Activated naive CD8-positive, alpha-beta T cell (primary cell): ENCODE measurements around the gene RASGEF1C.

Source experiments
- H3K27ac Mint-ChIP-seq: one replicate; pipeline ENCODE4 v1.8.0; 2021; ENCODE audit warnings: mixed read lengths
- H3K27me3 Mint-ChIP-seq: one replicate; pipeline ENCODE4 v1.8.0; 2021; ENCODE audit warnings: mixed read lengths
- H3K36me3 Mint-ChIP-seq: one replicate; pipeline ENCODE4 v1.8.0; 2021; ENCODE audit warnings: mixed read lengths
- H3K4me1 Mint-ChIP-seq: one replicate; pipeline ENCODE4 v1.8.0; 2021; ENCODE audit warnings: low read depth, mixed read lengths
- H3K4me3 Mint-ChIP-seq: one replicate; pipeline ENCODE4 v1.8.0; 2021; ENCODE audit warnings: mild to moderate bottlenecking, mixed read lengths
- H3K9me3 Mint-ChIP-seq: one replicate; pipeline ENCODE4 v1.8.0; 2021; ENCODE audit warnings: low read depth, mixed read lengths

The RASGEF1C gene

DNA sequence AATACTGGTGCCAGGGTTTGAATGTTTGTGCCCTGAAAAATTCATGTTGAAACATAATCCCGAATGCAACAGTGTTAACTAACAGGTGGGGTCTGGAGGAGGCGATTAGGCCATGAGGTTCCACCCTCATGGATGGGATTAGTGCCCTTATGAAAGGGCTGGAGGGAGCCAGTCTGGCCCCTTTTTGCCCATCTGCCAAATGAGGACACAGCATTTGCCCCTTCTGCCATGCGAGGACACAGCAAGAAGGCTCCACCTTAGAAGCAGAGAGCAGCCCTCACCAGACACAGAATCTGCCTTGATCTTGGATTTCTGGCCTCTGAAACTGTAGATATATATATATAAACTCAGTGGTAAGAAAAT is 104.9 kb downstream of the RASGEF1C start:
- H3K4me1 Mint-ChIP-seq = no peaks in the 10 kb centered on the region
- peaks cover 6% of the 10 kb centered on the region for H3K27me3 Mint-ChIP-seq
- H3K9me3 Mint-ChIP-seq = peaks cover 14% of the 10 kb centered on the region
- H3K27ac Mint-ChIP-seq = no peak overlapping the region
- H3K36me3 Mint-ChIP-seq = peaks cover 7% of the 10 kb centered on the region
- no peak overlapping the region for H3K4me3 Mint-ChIP-seq

DNA sequence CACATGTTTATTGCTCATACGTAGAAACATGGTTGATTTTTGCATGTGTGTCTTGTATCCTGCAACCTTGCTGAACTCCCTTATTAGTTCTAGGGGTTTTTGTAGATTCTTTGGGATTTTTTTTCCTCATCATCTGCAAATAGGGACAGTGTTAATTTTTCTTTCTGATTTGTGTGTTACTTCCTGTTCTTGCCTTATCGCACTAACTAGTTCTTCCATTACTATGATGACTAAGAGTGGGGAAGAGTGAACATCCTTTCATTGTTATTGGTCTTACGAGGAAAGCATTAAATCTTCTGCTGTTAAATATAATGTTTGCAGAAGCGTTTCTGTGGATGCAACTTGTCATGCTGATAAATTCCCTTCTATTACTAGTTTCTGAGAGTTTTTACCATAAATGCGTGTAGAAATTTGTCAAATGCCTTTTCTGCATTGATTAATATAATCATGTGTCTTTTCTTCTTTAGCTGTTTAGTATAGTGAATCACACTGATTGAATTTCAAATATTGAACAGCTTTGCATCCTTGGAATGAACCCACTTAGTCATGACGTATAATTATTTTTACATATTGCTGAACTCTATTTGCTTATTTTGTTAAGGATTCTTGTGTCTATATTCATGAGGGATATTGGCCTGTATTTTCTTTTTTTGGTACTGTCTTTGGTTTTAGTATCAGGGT is 105.4 kb downstream of the RASGEF1C start:
- Mint-ChIP-seq H3K36me3 (peaks cover 7% of the 10 kb centered on the region), H3K27me3 (peaks cover 6% of the 10 kb centered on the region), H3K9me3 (peaks cover 14% of the 10 kb centered on the region), H3K4me3 (no peak overlapping the region), H3K27ac (no peak overlapping the region), H3K4me1 (no peaks in the 10 kb centered on the region)

DNA sequence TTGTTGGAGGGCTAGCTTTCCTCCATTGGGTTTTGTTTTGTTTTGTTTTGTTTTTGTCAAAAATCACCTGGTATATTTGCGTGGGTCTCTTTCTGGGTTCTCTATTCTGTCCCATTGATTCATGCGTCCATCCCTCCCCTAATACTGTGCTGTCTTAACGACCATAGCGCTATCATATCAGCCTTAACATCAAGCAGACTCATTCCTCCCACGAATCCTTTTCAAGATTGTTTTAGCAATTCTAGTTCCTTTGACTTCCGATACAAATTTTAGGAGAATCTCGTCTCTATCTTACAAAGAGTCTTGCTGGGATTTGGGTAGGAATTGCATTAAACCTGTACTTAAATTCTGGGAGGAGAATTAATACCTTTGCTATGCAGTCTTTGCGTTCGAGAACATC is 106.4 kb downstream of the RASGEF1C start:
- peaks cover 10% of the 10 kb centered on the region for H3K9me3 Mint-ChIP-seq
- no peak overlapping the region for H3K27ac Mint-ChIP-seq
- peaks cover 4% of the 10 kb centered on the region for H3K36me3 Mint-ChIP-seq
- peaks cover 6% of the 10 kb centered on the region for H3K27me3 Mint-ChIP-seq
- H3K4me3 Mint-ChIP-seq = no peak overlapping the region
- no peaks in the 10 kb centered on the region for H3K4me1 Mint-ChIP-seq

DNA sequence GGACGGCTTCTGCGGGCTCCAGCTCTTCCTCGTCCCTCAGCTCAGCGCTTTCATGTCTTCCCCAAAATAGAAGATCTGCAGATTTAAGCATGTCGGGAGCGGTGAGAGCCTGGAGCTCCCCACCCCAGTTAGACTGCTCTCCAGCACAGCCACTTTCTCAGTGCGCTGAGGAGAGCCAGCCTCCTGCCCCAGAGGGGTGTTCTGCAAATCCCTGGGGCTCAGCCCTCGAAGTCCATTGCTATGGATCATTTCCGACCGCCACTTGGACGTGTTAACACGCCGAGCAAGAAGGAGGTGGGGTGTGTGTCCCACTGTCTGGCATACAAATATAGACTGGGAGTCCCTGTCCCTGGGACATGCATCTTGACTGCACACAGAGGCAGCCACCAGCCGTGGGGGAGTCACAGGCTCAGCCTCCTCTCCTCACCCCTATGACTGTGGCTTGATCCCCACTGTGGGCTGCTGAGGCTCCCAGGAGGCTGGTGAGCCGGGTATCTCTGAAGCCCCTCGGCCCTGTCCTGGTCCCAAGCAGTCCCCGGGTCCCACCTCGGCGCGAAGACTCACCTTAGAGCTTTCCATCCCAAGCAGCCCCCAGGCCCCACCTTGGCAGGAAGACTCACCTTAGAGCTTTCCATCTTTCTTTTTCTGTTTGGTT is 107.4 kb downstream of the RASGEF1C start:
- Mint-ChIP-seq H3K27me3 (peaks cover 5% of the 10 kb centered on the region), H3K36me3 (peaks cover 2% of the 10 kb centered on the region), H3K9me3 (peaks cover 4% of the 10 kb centered on the region), H3K27ac (no peak overlapping the region), H3K4me1 (no peaks in the 10 kb centered on the region), H3K4me3 (no peak overlapping the region)

DNA sequence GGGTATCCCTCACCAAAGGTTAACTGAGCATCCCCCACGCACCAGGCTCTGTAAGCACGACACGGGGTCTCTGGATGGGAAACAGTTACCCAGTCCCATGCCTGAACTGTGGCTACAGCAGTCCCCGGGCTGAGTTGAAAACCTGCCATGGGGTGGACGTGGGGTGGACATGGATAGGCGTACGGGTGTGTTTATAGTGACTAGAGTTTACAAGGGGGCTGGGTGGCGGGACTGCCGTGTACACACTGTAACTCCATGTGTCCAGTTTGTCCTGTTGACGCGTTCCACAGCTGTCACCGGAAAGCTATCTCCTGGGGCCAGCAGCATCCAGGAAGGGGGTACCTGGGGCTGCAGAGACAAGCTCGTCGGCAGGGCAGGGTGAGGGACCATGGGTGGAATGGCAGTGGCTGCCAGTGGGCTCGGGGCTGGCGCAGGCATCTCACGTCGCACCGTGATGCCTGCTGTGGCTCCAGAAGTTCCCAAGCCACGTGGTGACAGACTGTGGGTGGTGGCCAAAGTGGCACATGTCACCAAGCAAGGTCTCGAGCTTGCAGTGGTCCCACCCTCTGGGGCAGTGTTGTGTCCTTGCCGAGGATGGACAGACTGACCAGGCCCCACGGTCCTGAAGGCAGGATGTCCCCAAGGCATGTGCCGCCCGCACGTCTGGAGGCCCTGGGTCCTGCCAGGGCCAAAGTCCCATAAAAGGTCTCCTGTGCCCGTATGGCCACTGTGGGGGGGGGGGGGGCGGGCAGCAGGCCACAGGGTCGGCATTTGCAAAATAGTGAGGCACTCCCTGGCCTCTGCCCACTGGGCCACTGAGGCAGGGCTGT is 108.2 kb downstream of the RASGEF1C start:
- Mint-ChIP-seq H3K9me3 (no peaks in the 10 kb centered on the region), H3K4me1 (no peaks in the 10 kb centered on the region), H3K27ac (no peak overlapping the region), H3K36me3 (no peaks in the 10 kb centered on the region), H3K4me3 (no peak overlapping the region), H3K27me3 (peaks cover 3% of the 10 kb centered on the region)

DNA sequence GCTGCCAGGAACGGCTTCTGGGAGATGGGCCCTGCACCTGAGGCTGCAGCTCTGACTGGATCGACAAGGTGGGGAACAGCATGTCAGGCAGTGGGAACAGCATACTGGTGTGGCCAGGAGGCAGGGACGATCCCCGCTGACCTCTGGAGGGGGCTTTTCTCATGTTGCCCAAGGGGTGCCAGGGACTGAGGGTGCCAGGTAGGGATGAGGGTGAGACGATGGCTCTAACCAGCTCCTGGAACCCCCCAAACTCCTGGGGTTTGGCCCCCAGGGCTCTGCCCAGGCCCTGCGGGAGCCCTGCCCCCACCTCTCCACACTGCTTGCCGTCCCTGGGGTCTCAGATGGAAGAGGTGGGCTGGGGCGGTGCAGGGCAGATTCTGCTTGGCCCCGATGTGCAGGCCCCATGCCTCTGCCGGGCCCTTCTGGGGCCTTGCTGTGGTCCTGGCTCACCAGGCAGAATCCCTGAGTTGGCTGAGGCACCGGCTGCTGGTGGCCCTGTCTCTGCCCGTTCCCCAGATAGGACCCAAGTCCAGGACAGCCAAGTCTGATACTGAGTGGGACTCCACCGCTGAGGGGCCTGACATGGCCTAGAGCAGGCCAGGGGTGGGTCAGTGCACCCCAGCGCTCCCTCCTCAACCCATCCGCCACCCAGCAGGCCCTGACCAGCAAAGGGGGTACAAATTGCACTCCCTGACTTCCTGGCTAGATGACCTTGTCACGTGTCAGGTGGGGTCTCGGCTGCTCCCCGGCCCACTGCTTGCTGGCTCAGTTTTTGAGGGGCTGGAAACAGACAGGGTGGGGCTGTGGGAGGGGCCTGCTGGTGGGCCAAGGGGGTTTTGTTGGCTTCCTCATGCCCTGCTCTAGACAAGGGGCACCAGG is 109.0 kb downstream of the RASGEF1C start:
- no peaks in the 10 kb centered on the region for H3K4me1 Mint-ChIP-seq
- H3K27ac Mint-ChIP-seq = no peak overlapping the region
- peaks cover 3% of the 10 kb centered on the region for H3K27me3 Mint-ChIP-seq
- no peaks in the 10 kb centered on the region for H3K36me3 Mint-ChIP-seq
- no peaks in the 10 kb centered on the region for H3K9me3 Mint-ChIP-seq
- H3K4me3 Mint-ChIP-seq = no peak overlapping the region

DNA sequence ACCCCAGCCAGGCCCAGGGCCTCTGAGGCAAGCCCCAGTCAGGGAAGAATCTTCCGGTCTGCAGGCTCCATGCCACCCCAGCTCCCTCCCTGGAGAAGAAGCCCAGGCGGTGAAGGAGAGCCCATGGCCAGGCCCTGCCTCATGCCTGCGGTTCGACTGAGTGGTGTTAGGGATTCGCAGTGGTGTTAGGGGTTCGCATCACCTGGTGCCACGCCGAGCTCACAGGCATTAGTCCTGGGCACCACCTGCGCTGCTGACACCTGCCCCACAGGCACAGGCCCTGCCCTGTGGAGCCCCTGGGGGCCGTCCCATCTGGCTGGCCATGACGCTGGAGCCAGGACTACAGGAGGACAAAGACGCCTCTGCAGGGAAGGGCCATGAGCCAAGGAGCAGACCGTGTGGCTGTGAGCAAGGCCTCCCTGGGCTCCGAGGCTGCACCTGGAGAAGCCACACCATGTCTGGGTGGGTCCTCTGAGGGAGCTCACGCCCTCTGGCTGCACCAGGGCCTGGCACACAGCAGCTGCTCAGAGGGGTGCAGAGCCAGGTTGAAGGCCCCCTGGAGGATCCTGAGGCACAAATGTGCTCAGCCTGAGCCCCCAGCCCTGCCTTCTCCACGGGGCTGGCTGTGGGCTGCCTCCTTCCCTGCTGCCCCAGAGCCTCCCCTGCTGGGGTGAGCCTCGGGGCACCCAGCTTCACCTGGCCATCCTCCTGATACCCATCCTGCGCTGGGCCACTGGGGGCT is 109.8 kb downstream of the RASGEF1C start:
- no peak overlapping the region for H3K27ac Mint-ChIP-seq
- no peaks in the 10 kb centered on the region for H3K4me1 Mint-ChIP-seq
- H3K9me3 Mint-ChIP-seq = no peaks in the 10 kb centered on the region
- H3K4me3 Mint-ChIP-seq = no peak overlapping the region
- peaks cover 2% of the 10 kb centered on the region for H3K27me3 Mint-ChIP-seq
- no peaks in the 10 kb centered on the region for H3K36me3 Mint-ChIP-seq

DNA sequence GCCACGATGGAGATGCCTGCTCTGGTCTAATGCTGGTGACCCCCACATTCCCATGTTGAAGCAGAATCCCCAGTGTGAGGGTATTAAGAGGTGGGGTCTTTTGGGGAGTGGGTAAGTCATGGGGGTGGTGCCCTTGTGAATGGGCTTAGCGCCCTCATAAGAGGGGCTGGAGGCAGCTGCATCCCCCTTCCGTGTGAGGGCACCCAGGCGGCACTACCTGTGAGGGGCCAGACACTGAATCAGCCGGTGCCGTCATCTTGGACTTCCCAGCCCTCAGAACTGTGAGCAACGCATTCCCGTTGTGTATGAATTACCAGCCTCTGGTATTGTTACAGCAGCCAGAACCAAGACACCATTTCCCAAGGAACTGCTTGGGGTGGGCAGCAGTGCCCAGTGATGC is 110.5 kb downstream of the RASGEF1C start:
- H3K4me3 Mint-ChIP-seq = no peak overlapping the region
- no peak overlapping the region for H3K27ac Mint-ChIP-seq
- peaks cover under 1% of the 10 kb centered on the region for H3K27me3 Mint-ChIP-seq
- no peaks in the 10 kb centered on the region for H3K36me3 Mint-ChIP-seq
- H3K9me3 Mint-ChIP-seq = no peaks in the 10 kb centered on the region
- H3K4me1 Mint-ChIP-seq = no peaks in the 10 kb centered on the region

DNA sequence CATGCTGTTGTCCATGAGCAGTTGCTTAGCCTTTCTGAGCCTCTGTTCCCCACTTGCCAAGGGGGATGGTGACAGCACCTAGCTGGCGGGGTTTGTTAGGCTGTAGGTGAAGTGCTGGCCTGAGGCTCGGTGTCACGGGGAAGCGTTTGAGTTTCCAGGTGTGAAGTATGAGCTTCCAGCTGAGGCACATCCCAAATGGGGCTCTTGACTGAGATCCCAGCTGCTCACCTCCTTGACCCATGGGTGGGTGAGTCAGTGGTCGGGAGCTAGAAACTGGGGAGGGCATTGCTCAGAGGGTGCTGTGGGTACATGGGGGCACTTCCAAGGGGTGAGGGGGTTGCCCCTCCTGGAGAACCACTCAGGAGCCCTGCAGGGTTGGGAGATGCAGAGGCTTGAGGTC is 111.1 kb downstream of the RASGEF1C start:
- no peaks in the 10 kb centered on the region for H3K4me1 Mint-ChIP-seq
- H3K9me3 Mint-ChIP-seq = no peaks in the 10 kb centered on the region
- no peak overlapping the region for H3K4me3 Mint-ChIP-seq
- no peaks in the 10 kb centered on the region for H3K36me3 Mint-ChIP-seq
- no peaks in the 10 kb centered on the region for H3K27me3 Mint-ChIP-seq
- H3K27ac Mint-ChIP-seq = no peak overlapping the region

DNA sequence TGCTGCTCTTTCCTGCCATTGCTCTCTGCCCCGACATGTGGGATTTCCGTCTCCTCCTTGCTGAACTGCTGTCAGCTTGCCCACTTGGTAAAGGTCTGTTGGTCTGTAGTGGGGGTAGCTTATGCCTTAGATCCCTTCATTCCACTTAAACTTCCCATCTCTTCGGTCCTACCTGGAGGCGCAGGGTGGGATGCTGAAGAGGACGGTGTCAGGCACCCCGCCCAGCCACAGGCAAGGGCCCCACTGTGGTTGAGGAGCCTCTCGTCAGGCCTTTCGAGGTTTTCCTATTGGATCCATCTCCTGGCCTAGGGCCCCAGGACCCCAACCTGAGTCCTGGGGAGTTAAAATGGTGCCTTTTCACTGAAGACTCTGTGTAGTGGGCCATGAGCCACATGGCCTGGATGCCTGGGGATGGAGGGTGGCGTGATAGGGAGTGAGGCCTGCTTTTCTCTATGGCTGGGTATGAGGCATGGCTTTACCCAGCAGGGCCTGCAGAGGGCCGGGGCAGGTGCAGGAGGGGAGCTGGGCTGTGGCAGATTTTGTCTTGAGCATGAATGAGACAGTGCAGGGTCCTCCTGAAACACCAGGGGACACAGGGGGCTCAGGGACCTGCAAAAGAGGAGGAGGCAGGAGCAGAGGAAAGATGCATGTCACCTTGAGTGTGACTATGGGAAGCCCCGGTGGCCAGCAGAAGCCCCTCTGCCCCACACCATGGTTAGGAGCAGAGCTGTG is 111.7 kb downstream of the RASGEF1C start:
- Mint-ChIP-seq H3K9me3 (no peaks in the 10 kb centered on the region), H3K27ac (no peak overlapping the region), H3K4me3 (no peak overlapping the region), H3K27me3 (no peaks in the 10 kb centered on the region), H3K36me3 (no peaks in the 10 kb centered on the region), H3K4me1 (no peaks in the 10 kb centered on the region)

DNA sequence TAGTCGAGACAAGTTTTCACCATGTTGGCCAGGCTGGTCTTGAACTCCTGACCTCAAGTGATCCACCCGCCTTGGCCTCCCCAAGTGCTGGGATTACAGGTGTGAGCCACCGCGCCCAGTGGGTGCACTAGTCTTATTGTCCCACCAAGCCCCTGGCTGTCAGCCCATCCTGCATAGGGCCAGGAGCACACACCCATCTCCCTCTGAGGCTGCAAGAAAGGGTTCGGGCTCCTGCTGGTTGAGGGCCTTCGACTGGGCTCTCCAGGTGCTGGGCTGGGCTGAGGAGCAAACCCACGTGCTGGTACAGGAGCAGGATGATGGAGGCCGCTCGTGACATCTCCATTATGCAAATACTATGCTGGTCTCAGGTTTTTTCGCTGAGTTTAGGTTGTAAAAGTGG is 112.4 kb downstream of the RASGEF1C start:
- Mint-ChIP-seq H3K36me3 (no peaks in the 10 kb centered on the region), H3K9me3 (no peaks in the 10 kb centered on the region)

DNA sequence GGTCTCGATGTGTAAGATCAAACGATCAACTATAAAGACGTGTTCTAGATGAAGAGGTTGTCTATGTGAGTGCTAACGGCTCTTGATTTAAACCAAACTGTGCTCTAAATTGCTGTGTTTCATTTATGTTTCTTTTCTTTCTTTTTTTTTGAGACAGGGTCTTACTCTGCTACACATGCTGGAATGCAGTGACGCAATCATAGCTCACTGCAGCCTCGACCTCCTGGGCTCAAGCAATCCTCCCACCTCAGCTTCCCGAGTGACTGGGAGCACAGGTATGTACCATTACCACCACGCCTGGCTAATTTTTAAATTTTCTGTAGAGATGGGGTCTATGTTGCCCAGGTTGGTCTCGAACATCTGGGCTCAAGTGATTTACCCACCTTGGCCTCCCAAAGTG is 113.5 kb downstream of the RASGEF1C start:
- H3K27me3 Mint-ChIP-seq = no peaks in the 10 kb centered on the region
- H3K27ac Mint-ChIP-seq = no peak overlapping the region
- no peaks in the 10 kb centered on the region for H3K36me3 Mint-ChIP-seq
- H3K4me1 Mint-ChIP-seq = peaks cover 5% of the 10 kb centered on the region
- H3K9me3 Mint-ChIP-seq = no peaks in the 10 kb centered on the region
- H3K4me3 Mint-ChIP-seq = no peak overlapping the region

More for the DNA sequence above, 112.4 kb downstream of the RASGEF1C start:
- Mint-ChIP-seq H3K27me3 (no peaks in the 10 kb centered on the region), H3K27ac (no peak overlapping the region), H3K4me3 (no peak overlapping the region), H3K4me1 (no peaks in the 10 kb centered on the region)

DNA sequence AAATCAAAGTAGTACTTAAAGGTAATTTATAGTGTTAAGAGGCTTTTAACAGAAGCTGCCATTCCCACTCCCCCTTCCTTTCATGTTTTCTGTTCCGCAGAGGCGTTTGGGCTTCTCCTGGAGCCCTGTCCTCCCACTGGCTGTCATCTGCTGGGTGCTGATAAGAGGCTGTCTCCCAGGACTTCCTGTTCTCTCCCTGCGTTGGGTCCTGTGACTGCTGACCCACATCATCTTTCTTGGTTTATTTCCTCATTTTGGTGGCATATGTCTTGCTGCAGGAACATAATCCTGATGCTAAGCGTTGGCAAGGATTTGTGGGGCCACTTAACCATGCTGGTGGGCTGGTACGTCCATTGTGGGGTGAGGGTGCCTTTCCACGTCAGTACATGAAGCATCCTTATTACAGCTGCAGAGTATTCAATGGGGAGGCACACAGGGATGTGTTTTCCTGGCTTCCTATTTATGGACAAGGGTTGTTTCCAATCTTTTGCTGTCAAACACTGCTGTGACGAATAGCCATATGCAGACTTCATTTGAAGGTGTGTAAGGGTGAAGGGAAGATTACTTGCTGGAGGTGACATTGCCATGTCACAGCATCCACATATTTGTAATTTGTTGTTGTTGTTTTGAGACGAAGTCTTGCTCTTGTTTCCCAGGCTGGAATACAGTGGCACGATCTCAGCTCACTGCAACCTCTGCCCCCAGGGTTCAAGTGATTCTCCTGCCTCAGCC is 115.2 kb downstream of the RASGEF1C start:
- H3K36me3 Mint-ChIP-seq = no peaks in the 10 kb centered on the region
- H3K9me3 Mint-ChIP-seq = no peaks in the 10 kb centered on the region
- peaks cover 9% of the 10 kb centered on the region for H3K4me1 Mint-ChIP-seq
- H3K27me3 Mint-ChIP-seq = no peaks in the 10 kb centered on the region
- no peak overlapping the region for H3K4me3 Mint-ChIP-seq
- no peak overlapping the region for H3K27ac Mint-ChIP-seq
